NCI-H446 (cell line): ENCODE measurements around the gene LRIG1.

Source experiments
- DNase-seq, 2 experiments: peaks; one replicate each; lab custom pipeline; 2025; lab: John Stamatoyannopoulos, UW

The LRIG1 gene

DNA sequence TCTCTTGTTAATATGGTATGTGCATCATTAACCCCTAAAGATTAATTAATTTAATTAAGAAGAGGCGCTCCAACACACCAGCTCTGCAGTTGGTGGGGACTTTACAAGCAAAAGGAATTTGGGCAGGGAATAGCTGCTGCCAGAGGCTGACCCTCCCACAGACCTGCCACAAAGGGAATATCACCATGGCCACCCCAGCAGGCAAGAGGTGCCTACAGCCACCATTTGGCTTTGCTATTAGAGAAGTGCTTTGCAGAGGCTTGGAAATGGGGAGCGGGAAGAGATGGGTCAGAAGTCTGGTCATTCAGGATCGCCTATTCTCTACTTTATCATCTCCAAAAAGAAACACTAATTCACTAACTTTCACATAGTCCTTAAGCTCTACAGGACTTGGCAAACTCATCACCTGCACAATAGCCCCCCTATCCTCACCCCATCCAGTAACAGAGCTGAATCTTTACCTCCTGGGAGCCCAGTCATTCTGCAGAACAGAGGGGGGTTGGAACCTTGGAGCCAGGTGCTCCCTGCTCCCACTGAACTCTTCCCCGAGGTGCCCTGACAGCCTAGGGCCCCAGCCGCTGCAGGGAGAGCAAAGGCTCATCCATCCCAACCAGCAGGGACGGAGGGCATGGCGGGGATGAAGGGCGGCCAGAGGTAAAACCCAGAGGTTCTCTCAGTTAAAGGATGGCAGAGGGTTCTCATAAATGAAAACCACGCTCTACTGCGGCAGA is 29.7 kb downstream of the LRIG1 start:
- DNase-seq, result no peak

DNA sequence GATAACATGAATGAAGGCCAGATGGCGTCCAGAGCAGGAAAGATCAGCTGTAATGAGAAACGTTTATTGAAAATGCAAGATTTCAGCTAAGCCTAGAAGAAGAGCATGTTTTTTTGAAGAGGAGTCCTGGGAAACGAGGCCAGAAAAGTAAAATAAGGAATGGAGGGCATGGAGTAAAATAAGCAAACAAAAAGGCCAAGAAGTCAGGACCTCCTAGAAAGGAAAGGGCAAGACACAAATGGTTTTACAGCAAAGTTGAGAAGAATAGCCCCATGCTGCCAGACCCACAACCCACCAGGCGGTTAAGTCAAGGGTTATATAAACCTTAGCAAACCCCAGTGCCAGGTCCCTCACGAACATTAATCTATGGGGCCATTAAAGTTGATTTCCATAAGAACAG is 30.5 kb downstream of the LRIG1 start:
- no peak for DNase-seq

DNA sequence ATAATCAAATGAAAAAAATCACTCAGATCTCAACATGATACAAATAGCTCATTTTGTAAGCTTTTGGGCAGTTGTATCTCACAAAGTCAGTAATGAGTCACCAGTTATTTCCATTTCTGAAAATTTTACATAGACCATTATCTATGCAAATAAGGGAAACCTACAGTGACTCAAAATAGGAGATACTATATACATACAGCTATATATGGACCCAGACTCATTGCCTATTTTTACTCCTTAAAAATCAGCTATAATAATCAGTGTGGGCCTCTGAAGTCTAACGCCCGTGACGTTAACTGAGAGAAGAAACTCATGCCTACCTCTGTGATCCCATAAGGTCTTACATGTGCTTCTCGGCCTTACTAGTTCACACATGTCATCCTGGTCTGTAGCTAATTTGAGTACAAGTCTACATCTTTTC is 31.6 kb downstream of the LRIG1 start:
- DNase-seq, result no peak

DNA sequence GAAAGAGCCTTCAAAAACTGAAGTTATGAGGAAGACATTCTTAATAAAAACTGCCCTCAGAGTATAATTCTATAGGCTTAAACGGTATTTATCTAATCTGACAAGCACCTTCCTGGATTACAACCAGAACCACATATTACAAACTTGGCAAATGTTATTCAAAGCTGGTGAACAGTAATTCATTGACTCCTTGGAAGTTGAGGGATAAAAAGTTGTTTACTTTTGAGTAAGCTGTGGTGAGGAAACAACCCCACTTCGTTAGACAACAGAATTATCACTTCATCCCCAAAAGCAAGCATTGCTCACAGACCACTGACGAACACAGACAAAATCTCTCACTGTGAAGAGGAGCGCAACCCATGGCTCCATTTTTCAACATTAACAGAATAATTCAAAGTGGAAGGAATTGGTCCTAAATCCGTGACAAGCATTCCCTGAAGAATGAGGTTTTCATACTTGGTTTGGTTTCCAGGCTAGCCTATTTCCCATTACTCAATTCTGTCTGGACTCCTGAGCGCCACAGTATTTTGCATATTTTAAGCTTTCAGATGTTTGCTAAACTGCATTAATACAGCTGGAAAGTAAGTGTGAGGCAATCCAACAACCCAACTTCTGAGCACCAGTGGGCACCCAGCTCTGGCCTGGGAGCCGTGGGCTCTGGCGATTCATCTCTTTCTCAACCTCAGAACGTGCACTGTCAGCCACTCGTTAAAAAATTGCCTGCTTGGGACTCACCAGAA is 32.7 kb downstream of the LRIG1 start:
- no peak for DNase-seq

DNA sequence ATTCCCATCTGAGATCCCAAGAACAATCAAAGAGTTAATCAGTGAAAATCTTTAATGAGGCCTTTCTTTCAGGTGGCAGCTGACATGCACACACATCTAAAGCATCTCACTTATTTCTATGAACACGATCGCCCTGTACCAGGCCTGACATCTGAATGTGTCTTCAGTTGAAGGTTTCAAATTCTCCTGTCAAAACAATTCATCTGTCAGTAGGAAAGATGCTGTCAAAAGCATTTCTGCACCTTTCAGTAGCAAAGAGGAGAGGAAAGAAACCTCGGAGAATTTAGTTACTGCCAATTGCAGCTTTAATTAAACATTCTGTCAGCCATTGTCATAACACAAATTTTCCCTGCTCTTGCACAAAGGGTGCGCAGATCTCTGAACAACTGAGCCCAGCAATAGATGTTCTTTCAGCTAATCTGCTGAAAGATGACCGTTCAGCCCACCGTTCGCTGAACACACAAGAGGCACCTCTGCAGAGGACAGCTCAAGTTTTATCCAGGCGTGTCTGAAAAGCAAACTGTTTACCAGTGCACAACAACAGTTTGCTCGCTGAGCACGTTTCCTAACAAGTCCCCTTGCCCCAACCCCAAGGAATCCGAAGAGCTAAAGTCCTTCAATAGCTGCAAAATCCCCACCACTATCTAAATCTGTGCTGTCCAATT is 34.1 kb downstream of the LRIG1 start:
- DNase-seq, result no peak

DNA sequence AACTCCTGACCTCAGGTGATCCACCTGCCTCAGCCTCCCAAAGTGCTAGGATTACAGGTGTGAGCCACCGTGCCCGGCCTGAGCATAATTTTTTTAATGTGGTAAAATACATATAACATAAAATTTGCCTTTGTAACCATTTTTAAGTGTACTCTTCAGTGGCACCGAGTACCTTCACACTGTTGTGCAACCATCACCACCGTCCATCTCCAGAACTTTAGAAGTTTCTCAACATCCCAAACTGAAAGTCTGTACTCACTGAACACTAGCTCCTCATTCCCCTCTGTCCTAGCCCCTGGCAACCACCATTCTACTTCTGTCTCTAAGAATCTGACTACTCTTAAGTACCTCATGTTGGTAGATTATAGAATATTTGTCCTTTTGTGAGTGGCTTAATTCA is 35.2 kb downstream of the LRIG1 start:
- no peak for DNase-seq

DNA sequence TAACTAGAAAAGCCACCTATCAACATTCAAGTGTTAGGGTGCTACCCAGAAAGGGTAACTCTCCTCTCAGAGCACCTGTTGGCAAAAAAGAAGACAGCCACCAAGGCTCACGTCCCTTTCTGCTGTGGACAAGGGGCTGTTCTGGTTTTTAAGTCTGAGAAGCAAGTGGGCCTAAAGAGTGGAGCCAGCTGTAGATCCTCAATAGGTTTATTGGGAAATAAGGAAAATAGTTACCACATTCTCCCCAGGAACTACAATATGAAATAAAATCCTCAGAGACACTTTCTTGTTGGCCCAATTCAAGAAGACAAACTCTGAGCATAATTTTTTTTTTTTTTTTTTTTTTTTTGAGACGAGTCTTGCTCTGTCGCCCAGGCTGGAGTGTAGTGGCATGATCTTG is 35.8 kb downstream of the LRIG1 start:
- no peak for DNase-seq

DNA sequence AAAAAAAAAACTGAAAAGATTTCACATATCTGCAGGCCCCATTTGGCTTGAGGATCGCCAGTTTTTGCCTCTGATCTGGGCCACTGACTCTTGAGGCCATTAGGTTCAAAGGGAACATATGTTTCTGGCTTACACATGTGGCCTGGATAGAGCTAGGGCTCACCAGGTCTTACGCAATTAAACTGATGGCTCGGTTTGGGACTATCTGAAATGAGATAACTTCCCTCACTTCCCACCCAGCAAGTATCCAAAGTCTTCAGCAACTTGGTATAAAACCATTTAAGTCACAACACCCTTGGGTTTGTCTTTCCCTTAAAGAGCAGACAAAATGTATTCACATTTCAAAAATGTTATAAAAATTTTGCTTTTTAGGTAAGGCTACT is 36.3 kb downstream of the LRIG1 start:
- DNase-seq, result no peak

DNA sequence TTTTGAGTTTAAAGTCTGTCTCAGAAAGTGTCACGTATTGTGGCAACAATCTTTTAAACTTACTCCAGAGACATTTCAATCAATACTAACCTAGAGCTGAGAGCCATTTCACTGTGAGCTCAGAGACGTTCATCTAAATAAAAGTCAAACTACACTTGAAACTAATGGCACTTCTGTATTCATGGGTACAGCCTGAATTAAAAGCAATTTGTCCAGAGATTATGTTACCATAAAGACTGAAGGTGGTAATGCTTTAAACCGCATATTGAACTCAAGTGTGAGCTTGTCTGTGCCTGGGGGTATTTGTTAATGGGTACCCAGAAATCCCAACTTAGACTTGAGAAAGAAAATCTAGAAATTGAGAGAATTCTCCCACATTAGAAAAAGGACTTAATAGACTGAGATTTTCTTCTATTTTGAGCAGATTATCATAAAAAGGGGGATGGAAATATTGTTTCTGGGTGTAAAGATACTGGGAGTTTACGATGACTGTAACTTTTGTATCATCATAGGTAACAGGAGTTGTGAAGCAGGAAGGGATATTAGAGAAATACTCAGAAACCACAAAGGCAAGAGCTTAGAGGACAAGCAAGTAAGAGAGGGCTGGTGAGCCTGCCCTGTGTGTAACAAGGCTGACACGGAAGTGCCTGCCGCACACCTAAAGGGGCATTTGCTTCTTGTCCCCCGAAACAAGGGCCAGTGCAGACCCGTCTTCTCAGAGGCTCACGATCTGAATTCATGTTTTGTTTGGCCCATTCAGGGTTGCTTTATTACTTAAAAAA is 36.9 kb downstream of the LRIG1 start:
- no peak for DNase-seq

DNA sequence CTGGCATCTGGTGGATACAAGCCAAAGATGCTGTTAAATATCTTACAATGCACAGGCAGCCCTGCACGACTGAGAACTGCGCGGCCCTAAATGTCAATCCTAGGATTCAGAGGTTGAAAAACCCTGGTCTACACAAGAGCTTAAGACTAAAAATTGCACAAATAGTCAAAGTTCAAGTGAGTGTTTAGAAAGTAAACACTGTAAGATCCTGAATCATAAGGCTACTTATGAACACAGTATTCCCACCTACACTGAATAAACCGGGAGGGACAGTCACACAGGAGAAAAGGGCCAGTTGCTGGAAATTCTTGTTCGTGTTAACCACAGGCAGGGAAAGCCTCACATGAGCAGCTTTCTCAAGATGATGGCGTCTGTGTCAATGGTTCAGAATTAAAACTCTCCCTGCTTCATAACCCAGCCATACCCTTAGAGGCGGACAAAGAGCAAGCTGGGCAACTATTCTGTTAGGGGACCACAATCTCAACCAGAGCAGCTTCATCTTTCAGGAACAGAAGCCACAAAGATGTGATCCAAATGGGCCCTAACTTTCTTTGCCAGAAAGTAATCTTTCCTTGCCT is 37.7 kb downstream of the LRIG1 start:
- DNase-seq, result no peak

DNA sequence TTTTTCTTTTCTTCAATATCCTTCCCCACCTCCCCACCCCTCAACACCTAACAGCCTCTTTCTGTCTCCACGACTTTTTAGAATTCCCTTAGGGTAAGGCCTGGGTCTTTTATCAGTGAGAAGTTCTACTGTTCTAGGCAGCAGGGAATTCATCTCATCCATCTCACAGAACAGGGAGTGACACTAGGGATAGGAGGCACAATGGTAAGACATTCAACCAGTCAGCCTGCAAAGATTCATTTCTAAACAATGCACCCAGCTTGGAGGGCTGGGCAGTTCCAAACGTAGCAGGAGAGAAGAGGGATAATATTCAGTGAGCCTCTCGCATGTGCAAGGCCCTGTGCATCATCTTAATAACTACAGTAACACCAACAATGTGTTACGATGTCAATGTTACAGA is 43.6 kb downstream of the LRIG1 start:
- DNase-seq, result no peak

DNA sequence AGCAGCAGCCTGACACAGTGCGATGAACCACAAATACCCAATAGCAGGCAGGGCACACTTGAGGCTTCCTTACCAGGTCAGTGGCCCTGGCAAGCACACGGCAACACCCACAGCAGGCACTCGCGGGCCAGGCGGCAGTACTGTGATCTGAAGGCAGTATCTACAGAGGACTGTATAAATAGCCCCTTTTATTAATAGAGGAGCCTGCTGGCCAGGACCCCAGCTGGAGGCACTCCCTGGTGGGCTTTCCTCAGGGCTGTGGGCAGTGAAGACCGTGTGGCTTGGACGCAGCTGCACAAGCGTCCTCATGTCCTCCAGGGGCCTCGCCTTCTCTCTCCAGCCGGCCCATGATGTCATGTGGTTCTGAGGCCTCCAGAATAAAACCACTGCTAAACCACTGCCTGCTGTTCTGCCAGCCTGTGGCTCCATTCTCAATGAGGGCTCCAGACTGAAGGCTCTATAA is 44.1 kb downstream of the LRIG1 start:
- DNase-seq, result no peak

DNA sequence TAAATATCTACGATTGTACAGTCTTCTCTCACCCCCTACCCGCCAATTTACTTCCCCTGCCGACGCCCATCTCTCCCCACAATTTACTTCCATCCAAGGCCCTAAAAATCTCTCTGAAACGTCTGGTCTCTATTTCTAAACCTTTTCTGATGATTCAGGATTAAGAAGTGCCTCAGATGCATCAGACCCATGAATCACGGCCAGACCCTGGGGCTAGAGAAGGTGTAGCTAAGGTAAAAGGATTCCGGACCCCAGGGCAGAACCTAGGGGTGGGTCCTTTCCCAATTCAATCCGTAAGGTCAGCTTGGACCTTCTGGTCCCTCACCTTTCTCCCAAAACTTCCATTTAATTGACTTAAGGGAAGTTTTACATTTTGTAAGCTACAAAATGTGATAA is 46.4 kb downstream of the LRIG1 start:
- no peak for DNase-seq

DNA sequence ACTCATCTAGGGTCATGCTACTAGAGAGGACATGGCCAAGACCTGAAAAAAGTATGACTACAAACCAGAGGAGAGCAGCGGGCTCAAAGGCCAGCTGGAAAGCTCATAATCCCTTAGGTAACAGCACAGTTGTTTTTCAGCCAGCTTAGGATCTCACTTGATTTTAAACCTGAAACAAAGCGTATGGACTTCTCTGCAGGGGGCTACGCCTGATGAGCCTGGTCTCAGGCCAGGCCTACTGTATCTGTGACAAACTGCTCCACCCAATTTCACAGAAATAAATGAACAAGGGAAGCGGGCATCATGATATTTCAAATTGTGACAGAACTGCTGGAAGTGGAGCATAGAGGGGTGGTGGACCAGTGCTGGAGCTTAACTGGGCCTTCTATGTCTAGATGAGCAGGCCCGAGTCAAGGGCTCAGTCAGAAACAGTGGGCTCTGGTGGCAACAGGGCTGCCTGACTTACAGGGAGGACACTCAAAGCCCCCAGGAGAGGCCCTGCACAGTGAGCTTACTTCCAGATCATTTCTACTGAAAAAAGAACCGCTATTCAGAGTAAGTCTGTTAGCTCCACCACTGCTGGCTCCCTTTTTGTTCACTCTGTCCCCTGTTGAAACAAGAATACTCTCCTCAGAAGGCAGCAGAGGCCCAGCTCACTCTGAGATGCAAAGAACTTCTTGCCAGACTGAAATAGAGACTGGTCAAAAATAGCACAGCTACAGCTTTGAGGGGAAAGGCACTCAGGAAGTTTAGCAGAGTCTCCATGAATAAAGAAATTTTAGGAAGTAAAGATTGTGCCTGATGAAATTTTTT is 47.0 kb downstream of the LRIG1 start:
- DNase-seq, result no peak

DNA sequence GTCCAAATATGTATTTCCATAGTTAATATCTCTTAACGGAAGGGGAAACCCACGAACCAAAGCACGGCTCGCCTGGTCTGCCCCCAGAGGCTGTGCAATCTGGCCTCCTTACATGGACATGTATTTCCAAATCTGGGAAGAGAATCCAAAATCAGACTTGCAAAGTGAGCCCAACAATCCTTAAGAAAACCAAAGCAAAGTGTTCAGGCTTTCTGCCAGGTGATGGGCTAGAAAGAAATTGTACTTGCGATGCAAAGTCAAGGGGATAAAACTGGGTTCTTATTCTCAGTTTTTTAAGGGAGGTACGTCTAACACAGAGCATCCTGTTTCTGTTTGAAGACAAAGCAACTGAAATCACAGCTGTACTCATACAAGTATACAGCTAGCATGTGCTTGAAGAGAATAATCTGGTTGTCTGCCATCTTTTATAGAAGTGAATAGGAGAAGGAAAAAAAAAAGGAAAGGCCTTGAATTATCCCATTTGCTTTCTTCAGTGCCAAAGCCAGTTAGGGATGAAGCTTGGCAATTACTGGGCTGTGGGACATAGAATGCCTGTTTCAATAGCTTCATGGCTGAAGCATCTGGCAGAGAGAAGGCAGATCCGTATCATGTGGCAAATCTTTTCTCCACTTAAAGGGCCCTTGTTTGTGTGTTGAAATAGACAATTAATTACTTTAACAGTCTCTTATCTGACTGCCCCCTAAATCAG is 48.4 kb downstream of the LRIG1 start:
- peak; percentile 42 to 81 for DNase-seq

DNA sequence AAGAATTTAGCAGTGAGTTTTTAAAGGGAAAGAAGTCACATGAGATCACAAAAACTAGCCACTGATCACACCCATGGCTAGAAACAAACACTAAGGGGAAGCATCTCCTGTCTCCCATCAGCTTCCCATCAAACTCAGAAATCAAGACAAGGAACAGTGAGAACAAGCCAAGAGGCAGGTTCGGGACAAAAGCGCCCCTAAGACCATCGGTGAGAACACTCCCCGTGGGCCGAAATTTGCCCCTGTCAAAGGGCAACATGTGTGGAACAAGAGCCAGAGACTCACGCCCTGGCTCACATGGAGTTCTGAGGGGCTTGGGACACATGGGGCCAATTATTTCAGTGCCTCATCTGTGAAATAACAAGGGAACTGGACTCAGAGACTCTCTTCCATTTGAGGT is 49.1 kb downstream of the LRIG1 start:
- DNase-seq, result no peak

DNA sequence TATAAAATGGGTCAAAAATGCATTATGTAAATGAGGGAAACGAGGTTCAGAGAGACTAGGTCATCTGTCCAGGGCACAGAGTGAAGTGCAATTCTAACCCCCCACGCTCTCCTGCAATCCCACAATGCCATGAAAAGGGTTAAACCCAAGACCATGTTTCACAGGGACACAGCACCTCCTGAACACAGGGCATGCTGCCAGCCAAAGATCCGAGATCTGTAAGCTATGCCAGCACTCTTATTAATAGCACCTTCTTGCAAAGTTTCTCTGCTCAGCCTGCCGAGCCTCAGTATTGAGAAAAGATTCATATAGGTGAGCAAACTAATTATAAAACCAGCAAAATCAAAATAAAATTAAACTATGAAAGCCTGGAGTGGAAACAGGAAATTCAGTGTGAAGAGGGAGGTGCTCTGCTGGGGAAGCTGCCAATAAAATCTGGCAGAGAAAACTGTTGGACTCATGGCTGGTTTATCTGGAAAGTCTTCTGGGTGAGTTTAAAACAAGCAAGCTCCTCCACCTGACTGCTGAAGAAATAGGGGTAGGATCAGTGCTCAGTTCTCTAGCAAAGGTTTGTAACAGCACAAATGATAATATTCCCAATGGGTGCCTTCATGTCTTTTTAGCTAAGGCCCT is 50.3 kb downstream of the LRIG1 start:
- DNase-seq, result peak; percentile 44 to 68

DNA sequence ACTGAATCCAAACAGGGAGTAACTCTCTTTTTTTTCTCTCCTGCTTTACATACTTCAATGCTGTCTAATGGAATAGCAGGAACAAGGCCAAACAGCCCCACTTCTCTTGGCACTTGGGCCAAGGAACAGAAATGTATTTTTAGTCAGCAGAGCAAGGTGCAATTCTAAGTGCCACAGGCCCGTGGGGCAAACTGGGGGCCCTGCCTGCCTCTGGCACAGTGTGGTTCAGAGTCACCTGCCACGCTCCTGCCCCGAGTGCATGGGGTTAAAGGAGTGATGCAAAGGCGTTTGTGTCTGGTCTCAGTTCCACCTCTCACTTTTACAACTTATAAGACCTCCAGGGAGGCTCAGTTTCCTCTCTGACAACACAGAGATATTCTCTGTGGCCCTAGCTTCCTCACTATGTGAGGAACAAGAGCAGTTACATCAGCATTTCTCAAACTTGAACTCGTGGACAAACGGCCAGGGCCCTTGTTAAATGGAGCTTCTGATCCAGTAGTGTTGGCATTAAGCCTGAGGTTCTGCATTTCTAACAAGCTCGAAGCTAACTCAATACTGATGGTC is 51.3 kb downstream of the LRIG1 start:
- DNase-seq, result peak in 1 of 2 experiments; percentile 37

DNA sequence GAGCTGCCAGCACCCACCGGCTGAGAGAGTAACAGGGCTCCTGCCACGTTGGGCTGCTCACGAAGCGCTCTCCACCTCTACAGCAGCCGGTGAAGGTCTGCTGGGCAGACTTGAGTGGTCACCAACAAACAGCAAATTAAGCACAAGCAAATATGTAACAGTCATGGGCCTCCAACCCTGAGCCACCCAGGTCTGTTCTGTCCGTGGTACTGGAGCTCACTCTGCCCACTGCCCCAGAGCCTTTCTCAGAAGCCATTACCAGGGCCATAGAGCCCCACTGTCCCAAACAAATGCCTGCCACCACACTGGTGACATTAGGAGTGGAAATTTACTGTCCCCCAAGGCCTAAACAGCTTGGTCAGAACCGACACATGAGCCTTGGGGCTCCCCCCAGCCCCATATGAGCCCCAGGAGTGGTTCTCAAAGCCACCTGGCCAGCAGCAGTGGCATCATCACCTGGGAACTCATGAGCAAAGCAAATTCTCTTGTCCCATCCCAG is 56.6 kb downstream of the LRIG1 start:
- no peak for DNase-seq
